GM18507 (cell line): Measurements from ENCODE around the gene USP24.

ENCODE experiments used
- DNase-seq: peaks from one replicate; pipeline ENCODE4 v3.0.0; 2011; ENCODE audit warnings: low read depth; ENCODE audit not compliant: insufficient read length; ENCODE audit errors: extremely low spot score
- FAIRE-seq: peaks from 2 replicates; lab custom pipeline; 2011; peaks lifted over from hg19 to GRCh38; lab: Jason Lieb, UNC

The USP24 gene

DNA sequence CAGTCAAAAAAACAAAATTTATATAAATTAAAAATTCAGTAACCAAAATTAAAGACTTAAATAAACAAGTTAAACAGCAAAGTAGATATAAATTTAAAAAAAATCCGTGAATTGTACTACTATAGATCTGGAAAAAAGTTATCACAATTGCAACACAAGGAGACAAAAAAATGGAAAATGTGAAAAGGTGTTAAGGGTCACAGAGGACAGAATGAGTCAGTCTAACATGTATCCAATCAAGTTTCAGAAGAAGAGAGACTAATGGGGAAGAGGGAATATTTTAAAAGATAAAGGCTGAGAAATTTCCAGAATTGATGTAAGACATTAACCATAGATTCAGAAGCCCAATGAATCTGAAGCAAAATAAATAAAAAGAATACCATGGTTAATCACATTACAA, 46.0 kb downstream of the USP24 start:
- no peak for FAIRE-seq
- DNase-seq, result no peak

DNA sequence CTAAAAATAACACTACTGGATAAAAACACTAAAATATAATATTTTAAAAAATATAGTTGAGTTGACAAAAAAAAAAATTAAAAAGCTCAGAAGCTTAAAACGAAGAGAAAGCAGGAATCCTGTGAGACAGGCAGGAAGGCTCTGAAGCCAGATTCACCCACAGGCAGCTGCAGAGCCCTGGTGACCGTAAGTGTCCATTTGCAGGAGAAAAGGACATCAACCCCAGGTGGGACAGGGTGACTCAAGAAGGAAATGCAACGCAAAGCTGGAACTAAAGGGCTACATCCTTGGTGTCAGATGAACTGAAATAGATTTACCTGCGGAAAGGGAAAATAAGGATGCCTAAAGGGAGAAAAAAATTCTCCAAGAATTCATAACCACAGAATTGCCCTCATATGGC, 46.8 kb downstream of the USP24 start:
- DNase-seq (no peak), FAIRE-seq (no peak)

DNA sequence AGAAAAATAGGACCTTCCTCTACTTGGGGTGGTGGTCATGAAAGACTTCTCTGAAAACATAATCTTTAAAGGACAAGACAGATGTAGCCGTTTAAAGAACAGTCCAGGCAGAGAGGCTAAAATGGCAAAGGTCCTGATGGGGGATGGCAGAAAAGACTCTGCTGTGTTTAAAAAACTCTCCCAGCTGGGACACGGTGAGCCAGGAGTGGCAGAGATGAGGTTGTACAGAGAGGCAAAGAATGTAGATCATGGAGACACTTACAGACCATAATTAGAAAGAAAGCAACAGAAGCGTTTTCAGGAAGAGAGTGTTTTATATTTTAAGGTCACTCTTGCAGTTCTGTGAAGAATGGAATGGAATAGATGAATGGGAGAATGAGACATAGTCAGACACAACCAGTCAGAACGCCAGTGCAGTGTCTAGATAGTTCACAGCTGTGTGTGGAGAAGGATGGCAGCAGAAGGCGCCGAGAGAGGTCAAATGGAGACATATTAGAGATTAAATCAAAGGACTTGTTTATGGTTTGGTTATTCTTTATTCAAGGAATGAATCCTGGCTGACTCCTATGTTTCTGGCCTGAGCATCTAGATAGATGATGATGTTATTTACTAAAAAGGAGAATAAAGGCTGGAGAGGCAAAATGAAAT, 47.8 kb downstream of the USP24 start:
- DNase-seq (no peak), FAIRE-seq (no peak)

DNA sequence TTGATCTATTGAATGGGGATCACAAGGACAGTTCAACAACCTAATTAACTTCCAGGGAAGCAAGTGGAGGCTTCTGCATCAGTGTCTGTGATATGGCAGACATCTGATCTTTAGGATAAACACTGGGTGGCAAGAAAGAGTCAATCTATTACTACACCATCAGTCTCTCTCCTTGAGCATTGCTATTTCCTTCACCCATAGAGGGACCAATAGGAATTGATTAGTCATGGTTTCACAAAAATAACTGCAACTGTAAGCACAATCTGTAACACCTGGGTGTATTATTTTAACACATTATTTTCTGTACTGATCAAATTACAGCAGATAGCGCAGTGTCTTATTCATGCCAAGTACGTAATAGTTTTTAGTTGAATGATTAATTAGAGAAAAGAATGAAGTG, 50.3 kb downstream of the USP24 start:
- FAIRE-seq, result no peak
- no peak for DNase-seq

DNA sequence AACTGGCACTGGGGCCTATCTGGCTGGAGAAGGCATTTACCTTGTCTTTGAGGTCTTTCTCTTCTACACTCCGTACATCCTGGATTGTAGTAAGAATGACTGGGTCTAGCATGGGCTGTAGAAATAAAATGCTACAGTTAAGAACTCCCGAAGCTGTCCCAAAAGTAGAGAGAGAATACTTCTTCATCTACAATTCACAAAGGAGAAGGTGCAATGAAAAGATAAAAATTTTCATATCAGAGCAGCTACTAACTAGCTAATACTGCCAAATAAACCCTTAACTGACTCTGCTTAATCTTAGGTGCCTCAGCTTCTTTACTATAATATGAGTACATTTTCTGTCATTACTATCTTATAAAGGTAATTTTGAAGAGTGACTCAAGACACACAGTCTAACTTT, 55.6 kb downstream of the USP24 start:
- DNase-seq (no peak), FAIRE-seq (no peak)

DNA sequence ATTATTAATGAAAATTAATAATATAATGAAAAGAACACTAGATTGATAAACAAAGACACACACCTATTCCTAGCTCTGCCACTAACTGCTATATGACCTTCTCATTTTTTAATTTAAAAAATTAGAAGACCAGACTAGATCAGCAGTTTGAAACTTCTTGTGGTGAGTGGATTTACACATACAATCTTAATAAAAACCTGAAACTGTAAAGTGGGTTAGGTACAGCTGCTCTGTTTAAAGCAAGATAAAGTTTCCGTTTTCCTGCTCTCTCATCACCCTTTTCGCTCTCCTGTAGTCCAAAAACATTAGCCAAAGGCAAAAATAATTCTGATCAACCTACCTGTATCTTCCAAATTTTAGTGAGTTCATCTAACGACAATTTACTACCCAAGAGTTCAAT, 58.6 kb downstream of the USP24 start:
- DNase-seq, result no peak
- no peak for FAIRE-seq

DNA sequence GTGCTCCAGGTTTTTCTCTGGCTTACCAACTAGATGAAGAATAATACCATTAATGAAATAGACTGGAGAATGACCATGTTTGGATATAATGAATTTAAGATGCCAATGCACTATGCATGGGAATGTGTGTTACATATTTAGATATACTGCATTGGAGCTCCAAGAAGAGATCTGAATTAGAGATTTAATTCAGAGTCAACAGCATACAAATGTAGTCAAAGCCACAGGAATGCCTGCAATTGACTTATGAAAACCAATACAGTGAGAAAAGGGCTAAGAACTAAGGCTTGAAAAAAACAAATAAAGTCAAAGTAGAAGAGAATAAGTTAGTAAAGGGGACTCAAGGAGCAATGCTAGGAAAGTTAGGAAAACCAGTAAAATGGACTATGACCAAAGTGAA, 59.1 kb downstream of the USP24 start:
- DNase-seq, result no peak

DNA sequence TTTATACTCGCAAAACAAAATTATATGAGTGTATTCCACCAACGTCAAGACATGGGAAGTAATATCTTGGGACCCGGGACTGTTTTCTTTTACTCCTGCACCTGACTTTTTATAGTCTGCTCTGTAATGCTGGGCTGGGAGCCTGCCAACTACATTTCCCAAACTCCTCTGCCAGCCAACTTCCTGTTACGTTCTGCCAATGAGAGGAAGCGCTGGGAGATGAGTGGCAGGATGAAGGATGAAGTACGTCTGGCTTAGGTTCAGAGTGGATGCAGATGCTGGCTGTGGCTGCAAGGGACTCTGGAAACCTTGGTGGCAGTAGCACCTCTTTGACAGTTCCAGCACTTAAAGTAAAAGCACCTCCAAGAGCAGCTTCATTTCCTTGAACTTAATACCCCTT, 59.6 kb downstream of the USP24 start:
- FAIRE-seq (no peak), DNase-seq (no peak)

More for the DNA sequence above, 59.1 kb downstream of the USP24 start:
- no peak for FAIRE-seq

DNA sequence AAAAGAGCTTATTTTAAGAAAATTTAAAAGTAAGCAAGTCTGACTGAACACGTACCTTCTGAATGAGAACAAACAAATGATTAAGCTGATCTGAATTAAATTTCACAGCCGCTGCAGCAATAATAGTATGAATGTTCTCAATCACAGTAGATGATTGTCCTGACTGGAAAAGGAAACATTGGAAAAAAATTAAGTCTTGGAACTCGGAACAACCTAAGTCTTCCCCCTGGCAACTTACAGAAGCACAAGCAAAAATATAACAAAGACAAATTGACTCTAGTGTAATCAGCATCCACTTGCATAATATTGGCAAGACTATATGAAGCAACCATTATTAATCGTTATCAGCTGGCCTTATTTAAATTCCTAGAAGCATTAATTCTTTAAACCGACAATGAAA, 60.5 kb downstream of the USP24 start:
- FAIRE-seq (no peak), DNase-seq (no peak)

DNA sequence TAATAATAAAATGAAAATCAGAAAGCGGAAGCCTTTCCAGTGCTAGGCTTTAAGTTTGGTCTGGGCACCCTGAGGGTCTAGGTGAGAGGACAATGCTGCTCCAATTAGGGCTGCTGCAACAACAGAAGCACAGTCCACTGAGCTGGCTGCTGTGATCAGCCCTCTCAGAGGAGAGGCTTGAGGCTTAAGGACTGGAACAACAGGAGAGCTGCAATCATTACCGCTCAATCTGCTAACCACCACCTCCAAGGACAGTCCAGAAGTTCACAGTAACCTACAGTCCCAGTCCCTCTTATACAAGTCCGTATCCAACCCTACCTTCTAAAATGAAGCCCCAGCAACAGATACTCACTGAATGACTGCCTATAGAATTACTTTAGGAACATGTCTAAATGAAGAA, 62.1 kb downstream of the USP24 start:
- FAIRE-seq (no peak), DNase-seq (no peak)

DNA sequence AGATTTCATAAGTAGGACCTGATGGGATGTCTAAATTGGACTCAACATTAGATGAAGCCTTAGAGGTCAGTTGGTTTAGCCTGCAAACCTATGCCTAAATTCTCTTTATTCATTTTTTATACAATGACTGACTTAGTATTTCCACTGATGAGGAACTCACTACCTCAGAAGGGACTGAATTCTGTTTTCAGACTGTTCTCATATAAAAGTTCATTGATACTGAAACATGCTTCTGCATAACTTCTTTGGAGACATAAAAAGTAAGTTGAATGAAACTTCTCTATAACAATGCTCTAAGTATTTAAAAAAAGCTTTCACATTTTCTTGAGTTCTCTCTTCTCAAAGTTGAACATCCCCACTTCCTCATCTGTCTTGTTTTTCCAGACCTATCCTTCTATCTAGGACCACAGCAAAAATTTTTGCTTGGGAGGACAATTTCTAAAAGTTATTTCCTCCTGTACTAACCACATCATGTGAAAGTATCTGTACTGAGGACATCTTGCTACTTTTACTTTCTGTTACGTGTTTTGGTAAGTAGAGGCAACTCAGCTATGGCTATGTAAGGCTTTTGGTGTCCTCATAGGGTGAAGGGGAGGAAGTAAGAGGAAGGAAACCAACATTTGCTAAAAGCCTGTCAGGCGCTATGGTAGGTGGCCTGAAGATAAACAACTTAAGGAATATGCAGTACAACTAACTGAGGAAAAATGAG, 64.1 kb downstream of the USP24 start:
- FAIRE-seq (peak; percentile 69), DNase-seq (no peak)

DNA sequence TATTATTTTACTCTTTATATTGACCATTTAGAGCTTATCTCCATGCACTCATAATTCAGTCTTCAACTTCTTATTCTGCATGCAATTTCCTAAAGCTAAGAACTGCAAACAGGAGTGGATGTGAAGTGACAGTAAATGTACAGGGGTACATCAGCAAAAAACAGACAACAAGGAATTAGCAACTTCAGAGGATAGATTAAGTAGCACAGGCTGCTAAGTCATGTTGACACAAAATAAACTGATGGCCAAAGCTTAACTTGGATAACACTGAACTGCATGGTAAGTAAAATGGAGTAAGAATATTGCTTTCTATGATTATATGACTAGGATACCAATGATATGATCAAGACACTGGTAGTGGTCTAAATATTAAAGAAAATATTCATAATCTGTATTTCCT, 66.5 kb downstream of the USP24 start:
- DNase-seq, result no peak
- no peak for FAIRE-seq

DNA sequence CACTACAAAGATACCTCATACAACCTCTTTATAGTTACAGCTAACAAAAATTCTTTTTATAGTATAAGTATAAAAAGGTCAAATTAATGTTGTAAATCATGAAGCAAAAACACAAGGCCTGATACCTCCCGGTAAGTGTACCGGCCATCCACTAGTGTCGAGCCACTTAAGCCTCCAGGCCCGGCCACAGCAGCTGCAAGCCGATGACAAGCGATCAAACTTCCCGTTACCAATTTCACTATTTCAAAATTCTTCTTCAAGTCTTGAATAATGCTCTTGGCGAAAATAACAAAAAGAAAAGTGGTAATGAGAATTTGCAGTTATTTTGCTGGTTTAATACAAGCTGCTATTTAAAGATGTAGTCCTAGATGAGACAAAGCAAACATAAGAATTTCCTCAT, 67.6 kb downstream of the USP24 start:
- DNase-seq (no peak), FAIRE-seq (no peak)

DNA sequence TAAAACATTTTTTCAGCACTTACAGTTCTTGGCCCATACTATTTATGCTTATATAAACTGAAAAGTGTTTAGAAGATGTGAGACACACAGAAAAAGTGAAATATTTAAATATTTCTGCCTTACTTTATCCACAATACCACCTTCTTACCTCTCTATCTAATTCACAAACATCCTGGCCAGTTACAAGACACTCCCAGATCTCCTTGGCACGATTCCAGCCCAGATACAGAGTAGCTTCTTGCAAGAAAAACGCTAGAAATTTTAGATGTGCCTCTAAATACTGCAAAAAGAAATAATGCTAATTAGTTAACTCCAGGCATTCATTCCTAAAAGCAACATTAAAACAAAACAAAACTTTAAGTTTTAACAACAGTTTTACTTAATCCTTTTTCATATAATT, 68.4 kb downstream of the USP24 start:
- DNase-seq (no peak), FAIRE-seq (no peak)

DNA sequence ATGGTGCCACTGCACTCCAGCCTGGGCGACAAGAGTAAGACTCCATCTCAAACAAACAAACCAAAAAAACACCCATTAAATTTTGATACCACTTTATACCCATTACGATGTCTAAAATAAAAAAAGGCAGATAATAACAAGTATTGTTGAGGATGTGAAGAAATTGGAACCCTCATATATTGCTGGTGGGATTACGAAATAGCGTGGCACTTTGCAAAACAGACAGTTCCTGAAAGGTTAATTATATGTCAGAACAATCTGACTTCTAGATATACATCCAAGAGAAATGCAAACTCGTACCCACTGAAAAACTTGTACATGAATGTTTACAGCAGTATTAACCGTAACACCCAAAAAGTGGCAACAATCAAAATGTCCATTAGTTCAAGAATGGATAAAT, 70.3 kb downstream of the USP24 start:
- DNase-seq, result no peak
- FAIRE-seq, result no peak

DNA sequence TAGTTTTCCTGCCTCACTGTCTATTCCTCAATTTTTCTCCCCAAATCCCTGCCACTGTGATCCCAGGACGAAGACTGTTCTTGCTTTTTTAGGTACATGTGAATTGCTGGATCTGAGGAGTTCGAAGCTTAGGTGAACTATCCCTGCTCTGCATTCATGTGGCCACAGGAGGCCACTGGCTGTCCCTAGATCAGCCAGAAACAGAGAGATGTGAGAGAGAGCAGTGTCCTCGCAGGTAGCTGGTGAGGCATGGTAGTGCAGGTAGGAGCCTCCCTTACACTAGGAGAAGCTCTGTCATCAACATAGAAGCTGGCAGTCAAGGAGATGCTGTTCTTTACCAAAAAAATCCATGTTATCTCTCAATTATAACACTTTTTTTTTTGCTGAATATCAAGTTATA, 71.5 kb downstream of the USP24 start:
- FAIRE-seq, result no peak
- no peak for DNase-seq

DNA sequence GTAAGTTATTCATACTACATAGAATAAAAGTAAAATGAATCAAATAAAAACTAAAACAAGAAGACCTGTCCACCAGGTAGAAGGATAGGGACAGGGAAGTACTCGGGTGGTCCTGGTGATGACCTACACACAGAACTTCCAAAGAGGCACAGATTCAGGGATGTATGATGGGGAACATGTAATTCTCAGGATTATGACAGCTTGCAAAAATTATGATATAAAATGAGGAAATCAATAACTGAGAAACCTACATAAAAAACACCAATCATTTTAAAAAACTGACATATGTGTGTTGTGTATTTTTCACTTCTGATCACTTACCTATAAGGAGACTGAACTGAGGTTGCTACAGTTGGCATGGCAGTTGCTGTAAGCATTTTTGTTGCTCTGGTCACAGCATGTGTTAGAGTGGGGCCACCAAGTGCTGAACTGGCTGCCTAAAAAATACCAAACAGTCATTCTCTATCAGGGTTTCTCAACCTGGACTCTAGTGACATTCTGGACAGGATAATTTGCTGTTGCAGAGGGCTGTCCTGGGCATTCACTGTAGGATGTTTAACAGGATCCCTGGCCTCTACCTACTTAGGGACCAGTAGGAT, 73.8 kb downstream of the USP24 start:
- FAIRE-seq, result no peak
- DNase-seq, result no peak

DNA sequence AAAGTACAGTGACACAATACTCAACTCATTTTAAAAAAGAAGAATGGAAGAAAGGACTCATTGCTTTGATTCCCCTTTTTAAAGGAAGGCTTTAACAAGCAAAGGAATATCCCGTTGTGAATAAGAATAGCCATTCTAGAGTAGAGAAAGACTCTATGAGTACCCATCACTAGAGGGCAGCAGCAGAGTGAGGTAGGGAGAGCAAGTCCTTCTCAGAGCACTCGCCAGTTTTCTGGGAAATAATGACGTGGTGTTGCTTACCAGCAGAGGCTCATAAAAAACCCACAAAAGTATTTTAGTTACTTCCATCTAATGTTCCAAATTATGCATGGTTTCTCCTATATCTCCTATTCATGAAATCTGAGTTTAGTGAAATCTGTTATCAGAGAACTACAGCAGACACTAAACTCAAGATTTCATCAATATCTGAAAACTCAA, 74.6 kb downstream of the USP24 start:
- peak; percentile 18 for DNase-seq

DNA sequence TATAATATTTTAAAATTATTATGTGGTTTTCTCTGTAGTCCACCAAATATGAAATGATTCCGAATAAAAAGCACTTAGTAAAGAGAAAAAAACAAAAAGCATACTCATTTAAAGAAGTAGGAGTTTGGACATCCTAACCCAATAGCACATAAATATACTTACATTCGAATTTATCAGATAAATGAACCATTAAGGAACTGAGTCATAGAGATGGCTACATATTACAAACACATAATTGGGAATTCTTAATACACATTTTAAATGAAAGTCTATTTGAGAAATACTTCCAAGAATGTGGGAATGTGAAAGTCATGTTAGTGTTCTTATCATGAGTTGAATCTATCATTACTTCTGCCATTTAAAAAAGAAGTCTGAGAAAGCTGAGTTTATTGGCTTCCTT, 75.0 kb downstream of the USP24 start:
- FAIRE-seq (no peak), DNase-seq (no peak)

More for the DNA sequence above, 74.6 kb downstream of the USP24 start:
- peak; percentile 90 for FAIRE-seq

DNA sequence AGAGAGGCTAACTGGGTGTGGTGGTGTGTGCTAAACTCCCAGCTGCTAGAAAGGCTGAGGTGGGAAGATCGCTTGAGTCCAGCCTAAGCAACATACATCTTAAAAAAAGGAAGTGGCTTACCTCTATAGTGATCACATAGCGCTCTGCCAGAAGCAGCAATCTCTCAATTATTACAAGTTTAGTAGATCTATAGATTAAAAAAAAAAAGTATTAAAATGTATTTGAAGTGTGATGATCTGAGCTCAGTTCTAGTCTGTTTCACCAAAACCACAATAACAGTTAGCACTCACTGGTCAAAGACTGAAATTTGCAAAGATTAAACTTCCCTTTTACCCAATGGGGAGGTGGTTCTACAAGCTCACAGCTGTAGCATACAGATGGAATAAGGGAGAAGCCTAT, 76.3 kb downstream of the USP24 start:
- no peak for FAIRE-seq
- no peak for DNase-seq

DNA sequence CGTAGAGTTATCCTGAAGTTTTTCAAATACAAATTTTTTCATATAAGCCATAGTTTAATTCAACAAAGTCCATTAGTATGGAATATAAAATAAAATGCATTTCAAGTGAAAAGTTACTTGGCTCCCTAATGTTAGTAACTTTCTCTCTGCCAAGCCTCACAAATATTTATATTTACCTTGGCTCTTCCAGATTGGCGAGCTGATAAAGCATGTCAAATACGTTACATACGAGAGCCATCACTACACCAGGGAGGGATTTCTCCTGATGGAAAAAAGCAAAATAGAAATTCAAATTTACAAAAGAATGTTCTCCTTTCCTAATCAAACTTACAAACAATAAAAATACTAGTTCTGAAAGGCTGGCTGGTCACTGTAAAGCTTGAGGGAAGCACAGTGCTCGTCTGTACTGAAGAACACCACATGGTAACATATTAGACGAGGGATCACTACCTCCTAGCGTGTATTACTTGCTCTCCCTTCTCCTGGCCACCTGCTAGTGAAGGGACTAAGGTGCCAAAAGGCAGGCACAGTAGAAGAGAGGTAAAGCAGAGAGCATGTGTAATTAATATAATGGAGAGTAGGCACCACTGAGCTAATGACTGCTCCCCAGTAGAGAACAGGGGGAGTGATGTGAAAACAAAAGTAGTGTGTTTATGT, 80.9 kb downstream of the USP24 start:
- FAIRE-seq (no peak), DNase-seq (no peak)
